Measurements from ENCODE around the gene PCMT1. TPM values are rescaled to one million over a fixed set of nuclear protein-coding genes. Genes with fewer than 3 reads are reported as not detected.

The PCMT1 gene
- total and polyA plus RNA-seq, 9 of the 15 experiments (the other 6 are each of a cell fraction or from before 2014, with no cell fraction given), result 217 to 541 (median 327) TPM

DNA sequence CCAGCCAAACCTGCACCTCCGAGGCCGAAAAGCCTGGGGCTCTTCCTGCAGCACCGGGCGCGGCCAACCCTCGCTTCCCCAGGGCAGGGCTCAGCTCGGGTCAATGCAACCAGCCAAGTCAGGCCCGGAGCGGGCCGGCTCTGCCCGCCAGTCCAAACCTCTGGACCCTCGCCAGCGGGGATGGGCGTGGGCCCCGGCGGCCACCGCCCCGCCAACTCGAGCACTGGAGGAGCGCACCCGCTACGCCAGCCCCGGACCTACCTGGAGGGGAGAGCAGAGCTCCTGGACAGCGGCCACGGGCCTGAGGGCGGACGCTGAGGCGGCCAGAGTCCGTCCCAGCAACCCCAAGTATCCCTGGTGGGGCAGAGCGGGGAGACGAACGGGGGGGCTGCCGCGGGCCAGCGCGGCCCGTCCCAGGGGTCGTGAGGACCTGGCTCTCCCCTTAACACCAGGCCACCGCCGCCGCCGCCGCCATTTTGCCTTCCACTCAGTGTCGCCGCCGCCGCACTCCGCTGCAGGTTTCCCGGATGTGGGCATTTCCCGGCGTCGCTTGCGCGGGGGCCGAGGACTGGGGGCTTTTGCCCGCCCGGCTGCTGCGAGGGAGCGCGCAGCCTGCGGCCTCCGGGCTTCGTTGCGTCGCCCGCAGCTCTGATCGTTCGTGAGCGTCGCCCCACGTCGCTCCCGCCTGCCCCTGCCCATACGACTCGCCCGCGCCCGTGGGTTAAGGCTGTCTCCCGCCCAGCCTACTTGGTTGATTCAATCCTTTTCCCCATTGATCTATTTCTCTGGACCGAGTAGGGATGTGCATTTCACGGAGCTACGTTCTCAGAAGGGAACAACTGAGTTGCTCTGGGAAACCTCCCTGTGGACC lies 31.7 kb upstream of the PCMT1 start, which contains the start of gene LATS1 (continued):
- TF ChIP-seq, protein P1, sequence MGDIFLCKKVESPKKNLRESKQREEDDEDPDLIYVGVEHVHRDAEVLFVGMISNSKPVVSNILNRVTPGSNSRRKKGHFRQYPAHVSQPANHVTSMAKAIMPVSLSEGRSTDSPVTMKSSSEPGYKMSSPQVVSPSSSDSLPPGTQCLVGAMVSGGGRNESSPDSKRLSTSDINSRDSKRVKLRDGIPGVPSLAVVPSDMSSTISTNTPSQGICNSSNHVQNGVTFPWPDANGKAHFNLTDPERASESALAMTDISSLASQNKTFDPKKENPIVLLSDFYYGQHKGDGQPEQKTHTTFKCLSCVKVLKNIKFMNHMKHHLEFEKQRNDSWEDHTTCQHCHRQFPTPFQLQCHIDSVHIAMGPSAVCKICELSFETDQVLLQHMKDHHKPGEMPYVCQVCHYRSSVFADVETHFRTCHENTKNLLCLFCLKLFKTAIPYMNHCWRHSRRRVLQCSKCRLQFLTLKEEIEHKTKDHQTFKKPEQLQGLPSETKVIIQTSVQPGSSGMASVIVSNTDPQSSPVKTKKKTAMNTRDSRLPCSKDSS (IDR thresholded peaks at IDR 0.05; ENCODE audit: low read depth, partially characterized antibody), result no peak
- TF ChIP-seq ZNF143 (CRISPR knock-in tag; IDR thresholded peaks at IDR 0.05) (peak; percentile 91), ZNF644 (tag; IDR thresholded peaks at IDR 0.05; ENCODE audit: low read depth) (no peak), ZFP36 (IDR thresholded peaks at IDR 0.05; ENCODE audit: low read depth, low read length, partially characterized antibody) (peak; percentile 18), NFIC (IDR thresholded peaks at IDR 0.05) (peak; percentile 90), SMC3 (conservative IDR thresholded peaks at IDR 0.05; ENCODE audit: insufficient read depth, low read depth, low read length) (no peak), CHD2 (IDR thresholded peaks at IDR 0.05; ENCODE audit: low read depth, low read length) (peak; percentile 22; the same call in 1 of the 2 replicates), DIDO1 (tag; IDR thresholded peaks at IDR 0.05; ENCODE audit: low read depth) (no peak; the same call in 1 of the 2 replicates), POLR2AphosphoS2 (IDR thresholded peaks at IDR 0.05; ENCODE audit: low read length) (no peak; the same call in 1 of the 2 replicates)
- TF ChIP-seq, protein P2, sequence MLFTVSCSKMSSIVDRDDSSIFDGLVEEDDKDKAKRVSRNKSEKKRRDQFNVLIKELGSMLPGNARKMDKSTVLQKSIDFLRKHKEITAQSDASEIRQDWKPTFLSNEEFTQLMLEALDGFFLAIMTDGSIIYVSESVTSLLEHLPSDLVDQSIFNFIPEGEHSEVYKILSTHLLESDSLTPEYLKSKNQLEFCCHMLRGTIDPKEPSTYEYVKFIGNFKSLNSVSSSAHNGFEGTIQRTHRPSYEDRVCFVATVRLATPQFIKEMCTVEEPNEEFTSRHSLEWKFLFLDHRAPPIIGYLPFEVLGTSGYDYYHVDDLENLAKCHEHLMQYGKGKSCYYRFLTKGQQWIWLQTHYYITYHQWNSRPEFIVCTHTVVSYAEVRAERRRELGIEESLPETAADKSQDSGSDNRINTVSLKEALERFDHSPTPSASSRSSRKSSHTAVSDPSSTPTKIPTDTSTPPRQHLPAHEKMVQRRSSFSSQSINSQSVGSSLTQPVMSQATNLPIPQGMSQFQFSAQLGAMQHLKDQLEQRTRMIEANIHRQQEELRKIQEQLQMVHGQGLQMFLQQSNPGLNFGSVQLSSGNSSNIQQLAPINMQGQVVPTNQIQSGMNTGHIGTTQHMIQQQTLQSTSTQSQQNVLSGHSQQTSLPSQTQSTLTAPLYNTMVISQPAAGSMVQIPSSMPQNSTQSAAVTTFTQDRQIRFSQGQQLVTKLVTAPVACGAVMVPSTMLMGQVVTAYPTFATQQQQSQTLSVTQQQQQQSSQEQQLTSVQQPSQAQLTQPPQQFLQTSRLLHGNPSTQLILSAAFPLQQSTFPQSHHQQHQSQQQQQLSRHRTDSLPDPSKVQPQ (CRISPR knock-in tag; IDR thresholded peaks at IDR 0.05; ENCODE audit: borderline replicate concordance), result no peak
- TF ChIP-seq, protein P3, sequence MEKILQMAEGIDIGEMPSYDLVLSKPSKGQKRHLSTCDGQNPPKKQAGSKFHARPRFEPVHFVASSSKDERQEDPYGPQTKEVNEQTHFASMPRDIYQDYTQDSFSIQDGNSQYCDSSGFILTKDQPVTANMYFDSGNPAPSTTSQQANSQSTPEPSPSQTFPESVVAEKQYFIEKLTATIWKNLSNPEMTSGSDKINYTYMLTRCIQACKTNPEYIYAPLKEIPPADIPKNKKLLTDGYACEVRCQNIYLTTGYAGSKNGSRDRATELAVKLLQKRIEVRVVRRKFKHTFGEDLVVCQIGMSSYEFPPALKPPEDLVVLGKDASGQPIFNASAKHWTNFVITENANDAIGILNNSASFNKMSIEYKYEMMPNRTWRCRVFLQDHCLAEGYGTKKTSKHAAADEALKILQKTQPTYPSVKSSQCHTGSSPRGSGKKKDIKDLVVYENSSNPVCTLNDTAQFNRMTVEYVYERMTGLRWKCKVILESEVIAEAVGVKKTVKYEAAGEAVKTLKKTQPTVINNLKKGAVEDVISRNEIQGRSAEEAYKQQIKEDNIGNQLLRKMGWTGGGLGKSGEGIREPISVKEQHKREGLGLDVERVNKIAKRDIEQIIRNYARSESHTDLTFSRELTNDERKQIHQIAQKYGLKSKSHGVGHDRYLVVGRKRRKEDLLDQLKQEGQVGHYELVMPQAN (IDR thresholded peaks at IDR 0.05; ENCODE audit: borderline replicate concordance), result peak; percentile 56
- TF ChIP-seq, protein P4, sequence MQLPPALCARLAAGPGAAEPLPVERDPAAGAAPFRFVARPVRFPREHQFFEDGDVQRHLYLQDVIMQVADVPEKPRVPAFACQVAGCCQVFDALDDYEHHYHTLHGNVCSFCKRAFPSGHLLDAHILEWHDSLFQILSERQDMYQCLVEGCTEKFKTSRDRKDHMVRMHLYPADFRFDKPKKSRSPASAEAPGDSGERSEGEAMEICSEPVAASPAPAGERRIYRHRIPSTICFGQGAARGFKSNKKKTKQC (CRISPR knock-in tag; IDR thresholded peaks at IDR 0.05), result peak; percentile 80; the same call in 1 of the 2 replicates
- TF ChIP-seq, protein P5, sequence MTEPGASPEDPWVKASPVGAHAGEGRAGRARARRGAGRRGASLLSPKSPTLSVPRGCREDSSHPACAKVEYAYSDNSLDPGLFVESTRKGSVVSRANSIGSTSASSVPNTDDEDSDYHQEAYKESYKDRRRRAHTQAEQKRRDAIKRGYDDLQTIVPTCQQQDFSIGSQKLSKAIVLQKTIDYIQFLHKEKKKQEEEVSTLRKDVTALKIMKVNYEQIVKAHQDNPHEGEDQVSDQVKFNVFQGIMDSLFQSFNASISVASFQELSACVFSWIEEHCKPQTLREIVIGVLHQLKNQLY (CRISPR knock-in tag; conservative IDR thresholded peaks at IDR 0.05), result 0 out of 4 replicates have a peak, but pooled peaks of 1 of the 2 experiments have one; percentile 41
- TF ChIP-seq, protein P6, sequence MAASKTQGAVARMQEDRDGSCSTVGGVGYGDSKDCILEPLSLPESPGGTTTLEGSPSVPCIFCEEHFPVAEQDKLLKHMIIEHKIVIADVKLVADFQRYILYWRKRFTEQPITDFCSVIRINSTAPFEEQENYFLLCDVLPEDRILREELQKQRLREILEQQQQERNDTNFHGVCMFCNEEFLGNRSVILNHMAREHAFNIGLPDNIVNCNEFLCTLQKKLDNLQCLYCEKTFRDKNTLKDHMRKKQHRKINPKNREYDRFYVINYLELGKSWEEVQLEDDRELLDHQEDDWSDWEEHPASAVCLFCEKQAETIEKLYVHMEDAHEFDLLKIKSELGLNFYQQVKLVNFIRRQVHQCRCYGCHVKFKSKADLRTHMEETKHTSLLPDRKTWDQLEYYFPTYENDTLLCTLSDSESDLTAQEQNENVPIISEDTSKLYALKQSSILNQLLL (CRISPR knock-in tag; IDR thresholded peaks at IDR 0.05; ENCODE audit: borderline replicate concordance), result no peak
- TF ChIP-seq, protein P7, sequence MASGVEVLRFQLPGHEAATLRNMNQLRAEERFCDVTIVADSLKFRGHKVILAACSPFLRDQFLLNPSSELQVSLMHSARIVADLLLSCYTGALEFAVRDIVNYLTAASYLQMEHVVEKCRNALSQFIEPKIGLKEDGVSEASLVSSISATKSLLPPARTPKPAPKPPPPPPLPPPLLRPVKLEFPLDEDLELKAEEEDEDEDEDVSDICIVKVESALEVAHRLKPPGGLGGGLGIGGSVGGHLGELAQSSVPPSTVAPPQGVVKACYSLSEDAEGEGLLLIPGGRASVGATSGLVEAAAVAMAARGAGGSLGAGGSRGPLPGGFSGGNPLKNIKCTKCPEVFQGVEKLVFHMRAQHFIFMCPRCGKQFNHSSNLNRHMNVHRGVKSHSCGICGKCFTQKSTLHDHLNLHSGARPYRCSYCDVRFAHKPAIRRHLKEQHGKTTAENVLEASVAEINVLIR (CRISPR knock-in tag; IDR thresholded peaks at IDR 0.05), result no peak; the same call in 1 of the 2 replicates
